ENCODE measurements around the gene ADGRL1. TPM values are rescaled to one million over a fixed set of nuclear protein-coding genes. Genes with fewer than 3 reads are reported as not detected.

ADGRL1 gene
- total RNA-seq, 4 donors from 2014 or later, result 22.8 to 58.6 (median 48.8) TPM

DNA sequence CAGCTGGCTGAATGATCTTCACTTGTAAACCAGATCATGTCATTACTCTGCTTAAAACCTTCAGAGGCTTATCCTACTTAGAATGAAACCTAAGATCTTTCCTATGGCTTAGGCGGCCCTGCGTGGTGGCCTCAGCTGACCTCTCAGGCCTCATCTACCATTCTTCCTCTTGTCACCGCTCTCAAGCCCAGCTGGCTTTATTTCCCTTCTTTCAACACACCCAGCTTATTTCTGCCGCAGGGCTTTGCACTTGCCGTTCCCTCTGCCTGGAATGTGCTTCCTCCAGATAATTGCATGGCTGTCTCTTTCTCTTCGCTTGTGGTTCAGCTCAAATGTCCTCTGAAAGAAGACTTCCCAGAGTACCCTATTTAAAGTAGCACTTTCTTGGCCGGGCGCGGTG lies 66.0 kb downstream of the ADGRL1 start:
- H3K27me3 ChIP-seq, result no peaks in the 10 kb centered on the region
- H3K4me1 ChIP-seq, result peaks cover 0 to 26% (median 3%) of the 10 kb centered on the region in 4 donors
- no peaks in the 10 kb centered on the region for H3K9me3 ChIP-seq
- no peak overlapping the region for H3K4me3 ChIP-seq
- H3K27ac ChIP-seq, result no peak overlapping the region
- TF ChIP-seq, protein P1, sequence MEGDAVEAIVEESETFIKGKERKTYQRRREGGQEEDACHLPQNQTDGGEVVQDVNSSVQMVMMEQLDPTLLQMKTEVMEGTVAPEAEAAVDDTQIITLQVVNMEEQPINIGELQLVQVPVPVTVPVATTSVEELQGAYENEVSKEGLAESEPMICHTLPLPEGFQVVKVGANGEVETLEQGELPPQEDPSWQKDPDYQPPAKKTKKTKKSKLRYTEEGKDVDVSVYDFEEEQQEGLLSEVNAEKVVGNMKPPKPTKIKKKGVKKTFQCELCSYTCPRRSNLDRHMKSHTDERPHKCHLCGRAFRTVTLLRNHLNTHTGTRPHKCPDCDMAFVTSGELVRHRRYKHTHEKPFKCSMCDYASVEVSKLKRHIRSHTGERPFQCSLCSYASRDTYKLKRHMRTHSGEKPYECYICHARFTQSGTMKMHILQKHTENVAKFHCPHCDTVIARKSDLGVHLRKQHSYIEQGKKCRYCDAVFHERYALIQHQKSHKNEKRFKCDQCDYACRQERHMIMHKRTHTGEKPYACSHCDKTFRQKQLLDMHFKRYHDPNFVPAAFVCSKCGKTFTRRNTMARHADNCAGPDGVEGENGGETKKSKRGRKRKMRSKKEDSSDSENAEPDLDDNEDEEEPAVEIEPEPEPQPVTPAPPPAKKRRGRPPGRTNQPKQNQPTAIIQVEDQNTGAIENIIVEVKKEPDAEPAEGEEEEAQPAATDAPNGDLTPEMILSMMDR (IDR thresholded peaks at IDR 0.05), result no peak
- TF ChIP-seq POLR2A (IDR thresholded peaks at IDR 0.05), result no peak
- no peak for DNase-seq
- no peaks in the 10 kb centered on the region for H3K36me3 ChIP-seq

DNA sequence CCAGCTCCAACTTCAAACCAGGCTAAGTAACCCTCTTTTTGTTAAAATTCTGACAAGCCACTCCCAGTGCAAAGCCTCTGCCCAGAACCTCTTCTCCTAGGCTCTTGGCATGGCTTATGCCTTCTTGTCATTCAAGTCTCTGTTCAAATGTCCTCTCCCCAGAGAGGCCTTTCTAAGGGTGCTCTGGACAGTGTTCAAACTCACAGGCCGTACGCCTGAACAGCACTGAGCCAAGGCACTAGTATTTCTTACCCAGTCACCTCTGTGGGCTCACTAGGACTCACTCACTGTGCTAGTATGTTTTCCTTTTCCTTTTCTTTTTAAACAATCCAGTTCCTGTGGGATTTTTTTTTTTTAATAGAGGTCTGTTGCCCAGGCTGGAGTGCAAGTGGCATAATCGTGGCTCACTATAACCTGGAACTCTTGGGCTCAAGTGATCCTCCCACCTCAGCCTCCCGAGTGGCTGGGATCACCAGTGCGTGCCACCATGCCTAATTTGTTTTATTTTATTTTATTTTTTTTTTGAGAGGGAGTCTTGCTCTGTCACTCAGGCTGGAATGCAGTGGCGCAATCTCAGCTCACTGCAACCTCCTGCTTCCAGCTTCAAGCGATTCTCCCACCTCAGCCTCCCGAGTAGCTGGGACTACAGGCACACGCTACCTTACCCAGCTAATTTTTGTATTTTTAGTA lies 67.2 kb downstream of the ADGRL1 start:
- TF ChIP-seq, protein P1 (IDR thresholded peaks at IDR 0.05), result no peak
- no peak for TF ChIP-seq POLR2A (IDR thresholded peaks at IDR 0.05)
- H3K36me3 ChIP-seq, result no peaks in the 10 kb centered on the region
- H3K27ac ChIP-seq, result peak overlapping the region in 2 of 4 donors; percentile 38 to 99

DNA sequence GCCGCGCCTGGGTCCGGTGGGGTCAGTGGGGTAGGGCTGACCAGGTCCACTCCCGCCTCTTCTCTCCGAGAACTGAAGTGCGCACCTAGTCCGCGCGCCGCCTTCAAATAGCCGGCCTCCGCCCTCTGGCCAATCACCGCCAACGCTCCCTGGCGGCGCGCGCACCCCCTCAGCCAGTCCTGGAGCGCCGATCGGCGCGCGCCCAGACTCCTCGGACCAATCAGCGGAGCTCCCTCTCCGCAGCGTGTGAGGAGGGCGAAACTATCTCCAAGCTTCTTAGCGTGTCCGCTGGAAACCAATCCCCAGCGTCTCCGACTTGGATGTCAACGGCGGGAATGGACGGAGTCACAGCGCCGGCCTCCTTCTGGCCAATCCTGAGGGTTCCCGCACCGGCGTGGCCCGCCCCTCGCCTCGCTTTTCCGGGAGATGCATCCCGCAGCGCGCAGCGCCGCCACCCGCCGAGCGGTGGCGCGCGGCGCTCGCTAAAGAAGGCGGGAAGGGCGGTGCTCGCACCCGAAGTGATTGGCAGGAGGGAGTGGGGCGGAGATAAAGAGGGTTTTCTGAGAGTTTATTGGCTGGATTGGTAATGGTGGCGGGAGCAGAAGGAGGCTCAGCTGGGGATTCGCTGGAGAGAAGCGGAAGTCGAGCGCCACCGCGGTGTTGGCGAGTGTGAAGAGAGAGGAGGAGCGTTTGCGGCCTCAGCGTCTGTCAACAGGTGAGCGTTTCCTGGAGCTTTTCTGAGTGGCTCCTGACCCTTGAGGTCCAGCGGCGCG lies 69.3 kb downstream of the ADGRL1 start, which contains the start of gene ASF1B:
TSS of gene ASF1B (minus strand) at position 81 of the 773 bp plus-strand sequence. CDS start 133 bp downstream, outside the sequence.
- no peaks in the 10 kb centered on the region for H3K9me3 ChIP-seq
- no peaks in the 10 kb centered on the region for H3K27me3 ChIP-seq
- TF ChIP-seq POLR2A (IDR thresholded peaks at IDR 0.05), result peak; percentile 74 to 75
- TF ChIP-seq, protein P1 (IDR thresholded peaks at IDR 0.05), result peak; percentile 81 to 97 (median 88)
- peaks cover 0 to 26% (median 3%) of the 10 kb centered on the region in 4 donors for H3K4me1 ChIP-seq
- H3K27ac ChIP-seq, result peak within 1 kb of the TSS; percentile 94 to 99 (median 98)
- no peaks in the 10 kb centered on the region for H3K36me3 ChIP-seq
- H3K4me3 ChIP-seq, result peak within 1 kb of the TSS; percentile 73 to 85 (median 76)
- DNase-seq, result peak; percentile 96 to 99 (median 99)

More for the DNA sequence above, 67.2 kb downstream of the ADGRL1 start:
- peaks cover 0 to 26% (median 3%) of the 10 kb centered on the region in 4 donors for H3K4me1 ChIP-seq
- H3K9me3 ChIP-seq, result no peaks in the 10 kb centered on the region
- no peaks in the 10 kb centered on the region for H3K27me3 ChIP-seq
- no peak for DNase-seq
- no peak overlapping the region for H3K4me3 ChIP-seq

DNA sequence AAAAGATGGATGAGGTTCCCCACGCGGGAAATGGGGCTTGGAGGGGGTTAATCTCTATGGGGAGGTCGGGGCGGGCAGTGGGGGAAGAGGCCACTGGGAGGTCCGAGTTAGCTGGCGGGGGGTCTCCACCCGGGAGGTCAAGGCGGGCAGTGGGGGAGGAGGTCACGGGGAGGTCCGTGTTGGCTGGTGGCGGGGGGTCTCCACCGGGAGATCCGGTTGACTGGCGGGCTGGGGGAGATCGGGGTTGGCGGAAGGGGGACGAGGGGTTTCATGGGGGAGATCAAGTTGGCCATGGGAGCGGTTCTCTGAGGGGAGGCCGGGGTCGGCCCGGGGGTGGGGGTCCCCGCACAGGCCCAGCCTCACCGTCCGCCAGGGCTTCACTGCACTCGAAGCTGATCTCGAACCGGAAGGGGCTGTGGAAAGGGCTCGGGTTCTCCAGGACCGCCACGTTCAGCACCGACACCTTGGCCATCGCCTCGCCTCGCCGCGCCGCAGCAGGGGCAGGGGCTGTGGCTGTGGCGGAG lies 69.9 kb downstream of the ADGRL1 start:
- no peaks in the 10 kb centered on the region for H3K27me3 ChIP-seq
- peaks cover 0 to 26% (median 3%) of the 10 kb centered on the region in 4 donors for H3K4me1 ChIP-seq
- peak overlapping the region; percentile 37 to 96 (median 74) for H3K27ac ChIP-seq
- no peaks in the 10 kb centered on the region for H3K9me3 ChIP-seq
- H3K36me3 ChIP-seq, result no peaks in the 10 kb centered on the region
- TF ChIP-seq POLR2A (IDR thresholded peaks at IDR 0.05), result no peak
- peak overlapping the region; percentile 60 to 85 (median 74) for H3K4me3 ChIP-seq
- no peak for DNase-seq

DNA sequence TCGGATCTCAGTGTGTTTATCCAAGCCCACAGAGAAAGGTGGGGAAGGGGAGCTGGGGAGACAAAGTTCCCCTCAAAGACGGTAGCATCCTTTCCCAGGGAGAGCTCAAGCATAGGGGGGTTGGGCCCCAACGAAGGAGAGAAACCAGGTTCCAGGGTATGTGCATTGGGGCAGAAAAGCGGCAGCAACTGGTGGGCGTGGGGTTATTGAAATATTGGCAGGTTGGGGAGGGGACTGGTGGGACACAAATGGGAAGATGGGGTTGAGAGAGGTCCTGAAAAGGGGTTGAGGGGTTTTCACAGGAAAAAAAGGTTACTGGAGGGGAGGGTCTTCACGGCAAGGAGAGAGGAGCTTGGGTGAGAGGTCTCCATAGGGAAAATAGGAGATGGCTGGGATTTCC lies 70.6 kb downstream of the ADGRL1 start:
- Histone ChIP-seq H3K9me3 (no peaks in the 10 kb centered on the region), H3K36me3 (no peaks in the 10 kb centered on the region), H3K4me3 (peak overlapping the region in 1 of 4 donors; percentile 60), H3K27me3 (no peaks in the 10 kb centered on the region), H3K4me1 (peaks cover 0 to 26% (median 3%) of the 10 kb centered on the region in 4 donors), H3K27ac (no peak overlapping the region)
- no peak for DNase-seq
- no peak for TF ChIP-seq POLR2A (IDR thresholded peaks at IDR 0.05)
- TF ChIP-seq, protein P1 (IDR thresholded peaks at IDR 0.05), result no peak
